Natural killer cell (primary cell): ENCODE measurements around the gene CCDC27. TPM values are rescaled to one million over a fixed set of nuclear protein-coding genes. Genes with fewer than 3 reads are reported as not detected.
"Not testable (repeated sequence)": the region's sequence is repeated elsewhere in the genome, so short reads cannot be mapped to it uniquely, and the experiment has no call there.

Experiments used
- ATAC-seq, 3 donors: fragments of 150-1000 bp in 2 of 3; fragments of 200-7000 bp in 1 of 3; cut with Tn5 transposase; 1 replicate in 1 of 3; 2 replicates in 2 of 3; pipeline ENCODE4 v1.10.0; 2021; ENCODE audit warnings: mild to moderate bottlenecking in 2 of 3, moderate library complexity in 2 of 3
- DNase-seq, 2 donors: peaks; one replicate each; pipeline versions ENCODE4 v3.0.0 to v3.0.0-alpha.2; 2013 to 2021; ENCODE audit warnings: mixed read lengths in 1 of 2
- H3K27ac ChIP-seq: one replicate; pipeline ENCODE4 v1.5.1; 2013; ENCODE audit warnings: mild to moderate bottlenecking, low read length
- H3K27me3 ChIP-seq: one replicate; pipeline ENCODE4 v1.6.1; 2013; ENCODE audit warnings: low read length; ENCODE audit not compliant: control insufficient read depth, insufficient read depth
- H3K36me3 ChIP-seq: one replicate; pipeline ENCODE4 v1.6.1; 2013; ENCODE audit warnings: low read length; ENCODE audit not compliant: control insufficient read depth, insufficient read depth
- H3K4me1 ChIP-seq: one replicate; pipeline ENCODE4 v1.6.1; 2013; ENCODE audit warnings: low read length; ENCODE audit not compliant: control insufficient read depth, insufficient read depth
- H3K4me3 ChIP-seq: one replicate; pipeline ENCODE4 v1.5.1; 2013; ENCODE audit warnings: low read length
- H3K9me3 ChIP-seq: one replicate; pipeline ENCODE4 v1.6.1; 2013; ENCODE audit warnings: low read length; ENCODE audit not compliant: control insufficient read depth, insufficient read depth
- H3K27ac Mint-ChIP-seq, 2 donors: one replicate each; pipeline ENCODE4 v1.8.0; 2022; ENCODE audit warnings: mild to moderate bottlenecking in 2 of 2, mixed read lengths in 2 of 2, moderate library complexity in 1 of 2
- H3K27me3 Mint-ChIP-seq, 2 donors: one replicate each; pipeline ENCODE4 v1.8.0; 2022; ENCODE audit warnings: low read depth in 2 of 2, mixed read lengths in 2 of 2
- H3K36me3 Mint-ChIP-seq: one replicate; pipeline ENCODE4 v1.8.0; 2022; ENCODE audit warnings: mixed read lengths
- H3K4me1 Mint-ChIP-seq, 2 donors: one replicate each; pipeline ENCODE4 v1.8.0; 2022; ENCODE audit warnings: mixed read lengths in 2 of 2
- H3K4me3 Mint-ChIP-seq: one replicate; pipeline ENCODE4 v1.8.0; 2022; ENCODE audit warnings: mild to moderate bottlenecking, moderate library complexity, mixed read lengths
- H3K9me3 Mint-ChIP-seq, 2 donors: one replicate each; pipeline ENCODE4 v1.8.0; 2022; ENCODE audit warnings: mixed read lengths in 2 of 2
- CTCF ChIP-seq: fragments of 200-600 bp; IDR thresholded peaks from one replicate; pipeline ENCODE4 v1.8.0; 2022; ENCODE audit warnings: antibody characterized with exemption
- WGBS: methylation state at CpG from one replicate; pipeline ENCODE4 v1.1.7; 2013; ENCODE audit warnings: missing lambda C conversion rate; ENCODE audit not compliant: insufficient coverage; 5-methylcytosine and 5-hydroxymethylcytosine counted together
- intact Hi-C: fragments of 100-400 bp; cut with micrococcal nuclease; formaldehyde crosslinking; loops from one replicate; pipeline ENCODE4 v1.14.2; 2022
- total RNA-seq, 4 donors: library from RNA; stranded (reverse); fragments of 120-200 nt in 1 of 4; gene quantifications; one replicate each; pipeline versions ENCODE4 v1.2.3 to v1.2.4, GENCODE V29; 2013 to 2022

Gene CCDC27
- total RNA-seq, 3 donors from 2014 or later (not counting 1 experiment from before 2014, with no cell fraction given): not detected

GRCh38 chr1:3795453-3796214 lies 43.4 kb downstream of the CCDC27 start:
- H3K36me3 Mint-ChIP-seq: no peaks in the 10 kb centered on the region
- 8% methylated on average over 53 of the region's 53 CpGs for whole genome bisulfite sequencing
- Histone ChIP-seq H3K27me3 (no peaks in the 10 kb centered on the region), H3K27ac (no peak overlapping the region), H3K36me3 (peaks cover 8% of the 10 kb centered on the region), H3K9me3 (no peaks in the 10 kb centered on the region), H3K4me1 (peaks cover 33% of the 10 kb centered on the region), H3K4me3 (peak overlapping the region; percentile 44)
- peak overlapping the region; percentile 48 to 85 for H3K27ac Mint-ChIP-seq
- TF ChIP-seq CTCF: no peak
- peaks cover 0 to 2% of the 10 kb centered on the region in 2 donors for H3K27me3 Mint-ChIP-seq
- ATAC-seq (peak in 1 of 3 donors; percentile 14), DNase-seq (no peak)
- intact Hi-C loops: loop anchor here (1.0 kb wide), 2 partner anchors 62 to 105 kb away; partner anchors contain the start of genes C1orf174, CEP104 and DFFB
- no peaks in the 10 kb centered on the region for H3K9me3 Mint-ChIP-seq
- H3K4me1 Mint-ChIP-seq: peaks cover 14 to 34% of the 10 kb centered on the region in 2 donors
- peak overlapping the region; percentile 86 for H3K4me3 Mint-ChIP-seq

GRCh38 chr1:3796215-3797061 lies 44.2 kb downstream of the CCDC27 start, which contains the start of gene LRRC47:
Gene LRRC47, minus strand, starts transcription at chr1:3796498. Its CDS starts 22 bp downstream, at chr1:3796476.
- peak within 1 kb of the TSS; percentile 44 for H3K4me3 ChIP-seq
- Mint-ChIP-seq H3K27me3 (peaks cover 0 to 5% of the 10 kb centered on the region in 2 donors), H3K4me1 (peaks cover 18 to 38% of the 10 kb centered on the region in 2 donors), H3K4me3 (peak within 1 kb of the TSS; percentile 90), H3K36me3 (no peaks in the 10 kb centered on the region), H3K27ac (peak within 1 kb of the TSS; percentile 61 to 85), H3K9me3 (no peaks in the 10 kb centered on the region)
- H3K27me3 ChIP-seq: no peaks in the 10 kb centered on the region
- TF ChIP-seq CTCF: no peak
- ATAC-seq: peak; percentile 99 to 100 (median 99)
- H3K27ac ChIP-seq: peak within 1 kb of the TSS; percentile 61
- no peaks in the 10 kb centered on the region for H3K9me3 ChIP-seq
- peak; percentile 92 to 95 for DNase-seq
- peaks cover 8% of the 10 kb centered on the region for H3K36me3 ChIP-seq
- H3K4me1 ChIP-seq: peaks cover 33% of the 10 kb centered on the region
- intact Hi-C loops: loop anchor here (1.0 kb wide), 2 partner anchors 61 to 104 kb away; partner anchors contain the start of genes C1orf174, CEP104 and DFFB
- 6% methylated on average over 60 of the region's 60 CpGs for WGBS

- peaks cover 22 to 27% of the 10 kb centered on the region in 2 donors for H3K27me3 Mint-ChIP-seq
- no peak overlapping the region for H3K4me3 Mint-ChIP-seq
- no peaks in the 10 kb centered on the region for H3K9me3 ChIP-seq
- ATAC-seq: no peak
- H3K27ac Mint-ChIP-seq: no peak overlapping the region
- DNase-seq: no peak
- no peak overlapping the region for H3K27ac ChIP-seq
- H3K36me3 Mint-ChIP-seq: no peaks in the 10 kb centered on the region
- H3K27me3 ChIP-seq: peaks cover 8% of the 10 kb centered on the region
- no peak for TF ChIP-seq CTCF
- H3K4me3 ChIP-seq: no peak overlapping the region
- no peaks in the 10 kb centered on the region for H3K36me3 ChIP-seq
- WGBS: 95% methylated on average over 10 of the region's 11 CpGs
- H3K4me1 Mint-ChIP-seq: peaks cover 18 to 19% of the 10 kb centered on the region in 2 donors
- no peaks in the 10 kb centered on the region for H3K9me3 Mint-ChIP-seq
- peaks cover 15% of the 10 kb centered on the region for H3K4me1 ChIP-seq
- intact Hi-C loops: no loop called here
Observed at GRCh38 chr1:3799976-3800685, 47.9 kb downstream of the CCDC27 start.

GRCh38 chr1:3800795-3801194 lies 48.5 kb downstream of the CCDC27 start:
- H3K36me3 Mint-ChIP-seq, H3K36me3 ChIP-seq, H3K9me3 ChIP-seq, H3K27me3 ChIP-seq, H3K4me3 ChIP-seq, ATAC-seq, H3K9me3 Mint-ChIP-seq, H3K27ac Mint-ChIP-seq, DNase-seq, H3K4me3 Mint-ChIP-seq, H3K4me1 ChIP-seq, intact Hi-C loops, H3K27ac ChIP-seq: not testable (repeated sequence)
- WGBS: 77% methylated on average over 2 of the region's 3 CpGs
- H3K27me3 Mint-ChIP-seq: peaks cover 28 to 34% of the 10 kb centered on the region in 2 donors
- peaks cover 13 to 14% of the 10 kb centered on the region in 2 donors for H3K4me1 Mint-ChIP-seq
